PFSK-1 (cell line): ENCODE results near the gene FNIP2.

Source experiments
- FOXP2 ChIP-seq: optimal IDR thresholded peaks from 2 replicates; pipeline ENCODE3; 2011; ENCODE audit warnings: borderline replicate concordance, control low read depth, inconsistent platforms; ENCODE audit not compliant: insufficient read depth; ENCODE audit errors: extremely low read length, extremely low read depth
- POLR2AphosphoS5 ChIP-seq: IDR thresholded peaks from 2 replicates; pipeline ENCODE4 v1.6.1; 2012; ENCODE audit warnings: low read depth, mild to moderate bottlenecking, control low read depth, low read length, moderate library complexity
- REST ChIP-seq, 2 experiments: IDR thresholded peaks; 2 replicates each; pipeline versions ENCODE4 v1.6.1 to v1.8.0; 2011 to 2012; ENCODE audit warnings: low read depth in 2 of 2, low read length in 2 of 2, control low read depth in 1 of 2, inconsistent platforms in 1 of 2, mild to moderate bottlenecking in 1 of 2, moderate library complexity in 1 of 2; ENCODE audit not compliant: insufficient read depth in 1 of 2
- SIN3A ChIP-seq: IDR thresholded peaks from 2 replicates; pipeline ENCODE4 v1.6.1; 2012; ENCODE audit warnings: mild to moderate bottlenecking, low read length, moderate library complexity, borderline replicate concordance; ENCODE audit not compliant: insufficient read depth
- TAF1 ChIP-seq: IDR thresholded peaks from 2 replicates; pipeline ENCODE4 v1.6.1; 2012; ENCODE audit warnings: low read length, control low read depth, borderline replicate concordance; ENCODE audit not compliant: insufficient read depth

Gene FNIP2

DNA sequence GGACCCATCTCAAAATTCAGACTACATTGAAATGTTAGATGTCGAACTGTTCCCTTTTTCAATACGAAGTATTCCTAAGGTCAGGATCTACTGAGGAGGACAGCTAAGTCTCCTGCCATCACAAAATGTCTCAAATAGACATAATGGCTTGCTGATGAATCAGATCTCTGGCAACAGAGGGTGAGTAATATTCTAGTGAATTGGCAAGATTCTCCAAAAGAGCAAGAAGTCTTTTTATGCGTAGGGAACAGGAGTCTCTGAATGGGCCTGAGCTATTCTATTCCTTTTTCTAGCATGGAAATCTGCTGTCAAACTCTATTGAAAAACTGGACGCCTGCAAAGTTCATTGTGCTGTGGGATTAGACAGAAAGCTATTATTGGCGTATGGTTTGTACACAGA lies 145.4 kb downstream of the FNIP2 start:
- TF ChIP-seq TAF1, result no peak
- TF ChIP-seq POLR2AphosphoS5, result no peak
- TF ChIP-seq REST (IDR thresholded peaks at IDR 0.05; ENCODE audit: insufficient read depth in 1 of 2, low read depth in 2 of 2, low read length in 2 of 2), result no peak
- TF ChIP-seq SIN3A, result no peak
- no peak for TF ChIP-seq FOXP2

GRCh38 chr4:158915683-158916241 lies 146.9 kb downstream of the FNIP2 start:
- TF ChIP-seq TAF1 (no peak), POLR2AphosphoS5 (no peak), SIN3A (no peak), FOXP2 (no peak), REST (IDR thresholded peaks at IDR 0.05; ENCODE audit: insufficient read depth in 1 of 2, low read depth in 2 of 2, low read length in 2 of 2) (no peak)

DNA sequence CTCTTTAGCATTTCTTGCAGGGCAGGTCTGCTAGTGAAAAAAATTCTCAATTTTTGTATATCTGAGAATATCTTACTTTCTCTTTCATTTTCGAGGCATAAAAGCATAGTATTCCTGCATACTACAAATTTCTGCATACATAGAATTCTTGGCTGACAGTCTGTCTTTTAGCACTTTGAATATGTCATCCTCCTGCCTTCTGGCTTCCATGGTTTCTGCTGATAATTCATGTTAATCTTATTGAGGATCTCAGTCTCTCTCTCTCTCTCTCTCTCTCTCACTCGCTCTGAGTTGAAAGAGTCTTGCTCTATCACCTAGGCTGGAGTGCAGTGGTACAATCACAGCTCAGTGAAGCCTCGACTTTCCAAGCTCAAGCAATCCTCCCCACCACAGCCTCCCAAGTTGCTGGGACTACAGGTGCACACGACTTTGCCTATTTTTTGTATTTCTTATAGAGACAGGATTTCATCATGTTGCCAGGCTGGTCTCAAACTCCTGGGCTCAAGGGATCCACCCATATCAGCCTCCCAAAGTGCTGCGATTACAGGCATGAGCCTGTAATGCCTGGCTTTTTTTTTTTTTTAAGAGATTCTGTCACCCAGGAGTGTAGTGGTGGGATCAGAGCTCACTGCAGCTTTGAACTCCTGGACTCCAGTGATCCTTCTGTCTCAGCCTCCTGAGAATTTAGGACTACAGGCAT lies 161.3 kb downstream of the FNIP2 start:
- TF ChIP-seq FOXP2 (no peak), REST (IDR thresholded peaks at IDR 0.05; ENCODE audit: insufficient read depth in 1 of 2, low read depth in 2 of 2, low read length in 2 of 2) (no peak), POLR2AphosphoS5 (no peak), SIN3A (no peak), TAF1 (no peak)

DNA sequence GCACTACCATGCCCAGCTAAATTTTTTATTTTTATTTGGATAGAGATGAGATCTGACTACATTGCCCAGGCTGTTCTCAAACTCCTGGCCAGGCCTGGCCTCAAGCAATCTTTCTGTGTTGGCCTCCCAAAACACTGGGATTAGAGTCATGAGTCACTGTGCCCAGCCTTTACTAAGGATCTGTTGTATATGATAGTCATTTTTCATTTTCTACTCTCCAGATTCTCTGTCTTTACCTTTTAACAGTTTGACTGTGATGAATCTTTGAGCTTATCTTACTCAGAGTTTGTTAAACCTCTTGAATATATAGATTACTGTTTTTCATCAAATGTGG lies 161.8 kb downstream of the FNIP2 start:
- TF ChIP-seq POLR2AphosphoS5 (no peak), REST (IDR thresholded peaks at IDR 0.05; ENCODE audit: insufficient read depth in 1 of 2, low read depth in 2 of 2, low read length in 2 of 2) (no peak), SIN3A (no peak), TAF1 (no peak), FOXP2 (no peak)
